HEK293 (cell line): ENCODE data around the gene ZIC4.

ENCODE experiments used
- BCL11A ChIP-seq: fragments of 450-650 bp; formaldehyde crosslinking; IDR thresholded peaks from 2 replicates; pipeline ENCODE4 v1.5.1; 2016; ENCODE audit warnings: low read depth, missing biosample characterization, missing genetic modification characterization
- KLF7 ChIP-seq: fragments of 450-650 bp; formaldehyde crosslinking; IDR thresholded peaks from 2 replicates; pipeline ENCODE4 v1.5.1; 2016; ENCODE audit warnings: missing biosample characterization, missing genetic modification characterization, borderline replicate concordance
- MEIS1 ChIP-seq: sonication (generic); formaldehyde crosslinking; IDR thresholded peaks from 2 replicates; pipeline ENCODE4 v1.8.1; 2022; ENCODE audit warnings: missing genetic modification reagents, mild to moderate bottlenecking, borderline replicate concordance
- OVOL3 ChIP-seq: fragments of 450-650 bp; formaldehyde crosslinking; IDR thresholded peaks from 2 replicates; pipeline ENCODE4 v1.5.1; 2016; ENCODE audit warnings: missing biosample characterization, missing genetic modification characterization
- TCF7L2 ChIP-seq: IDR thresholded peaks from 2 replicates; pipeline ENCODE4 v1.6.1; 2011; ENCODE audit warnings: low read depth, mild to moderate bottlenecking, inconsistent platforms, low read length, moderate library complexity, borderline replicate concordance
- TRIM28 ChIP-seq: IDR thresholded peaks from 2 replicates; pipeline ENCODE4 v1.6.1; 2011; ENCODE audit warnings: low read length, control low read depth, borderline replicate concordance
- ZNF473 ChIP-seq: fragments of 450-650 bp; formaldehyde crosslinking; IDR thresholded peaks from 2 replicates; pipeline ENCODE4 v1.5.1; 2017; ENCODE audit warnings: missing biosample characterization, missing genetic modification characterization
- ZNF558 ChIP-seq: fragments of 450-650 bp; formaldehyde crosslinking; IDR thresholded peaks from 2 replicates; pipeline ENCODE4 v1.5.1; 2016; ENCODE audit warnings: missing biosample characterization, missing genetic modification characterization
- ZSCAN16 ChIP-seq: fragments of 450-650 bp; formaldehyde crosslinking; IDR thresholded peaks from 2 replicates; pipeline ENCODE4 v1.5.1; 2016; ENCODE audit warnings: missing biosample characterization, missing genetic modification characterization
- ZXDB ChIP-seq: fragments of 450-650 bp; formaldehyde crosslinking; IDR thresholded peaks from 2 replicates; pipeline ENCODE4 v1.5.1; 2016; ENCODE audit warnings: missing biosample characterization, missing genetic modification characterization
- TF ChIP-seq, protein P1 (sequence below): fragments of 450-650 bp; formaldehyde crosslinking; IDR thresholded peaks from 2 replicates; pipeline ENCODE4 v1.5.1; 2016; ENCODE audit warnings: missing biosample characterization, missing genetic modification characterization
- TF ChIP-seq, protein P2 (sequence below): fragments of 450-650 bp; formaldehyde crosslinking; IDR thresholded peaks from 2 replicates; pipeline ENCODE4 v1.5.1; 2016; ENCODE audit warnings: missing biosample characterization, missing genetic modification characterization
- TF ChIP-seq, protein P3 (sequence below): sonication (generic); formaldehyde crosslinking; IDR thresholded peaks from 2 replicates; pipeline ENCODE4 v1.8.1; 2022; ENCODE audit warnings: mild to moderate bottlenecking, moderate library complexity, missing genetic modification reagents

DNA sequence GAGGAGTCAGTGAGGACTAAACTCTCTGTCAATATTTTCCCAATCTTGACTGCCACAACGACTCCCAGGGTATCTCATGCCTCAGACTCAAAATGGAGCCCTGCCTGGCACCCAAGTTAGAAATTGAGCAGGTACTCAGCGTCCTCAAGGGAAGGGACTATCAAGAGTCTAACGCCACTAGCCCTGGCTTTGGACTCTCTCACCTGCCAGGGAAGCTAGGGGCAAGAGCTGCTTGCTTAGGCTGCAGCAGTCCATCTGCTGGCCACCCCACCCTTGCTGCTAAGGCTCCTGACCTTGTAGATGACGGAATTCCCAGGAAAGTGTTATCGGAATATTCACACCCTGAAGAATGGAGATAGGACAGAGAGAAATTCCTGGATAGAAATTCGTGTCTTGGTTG is 33.0 kb downstream of the ZIC4 start:
- TF ChIP-seq MEIS1, result no peak
- TF ChIP-seq ZXDB (tag by site-specific recombination), result no peak
- TF ChIP-seq, protein P1, sequence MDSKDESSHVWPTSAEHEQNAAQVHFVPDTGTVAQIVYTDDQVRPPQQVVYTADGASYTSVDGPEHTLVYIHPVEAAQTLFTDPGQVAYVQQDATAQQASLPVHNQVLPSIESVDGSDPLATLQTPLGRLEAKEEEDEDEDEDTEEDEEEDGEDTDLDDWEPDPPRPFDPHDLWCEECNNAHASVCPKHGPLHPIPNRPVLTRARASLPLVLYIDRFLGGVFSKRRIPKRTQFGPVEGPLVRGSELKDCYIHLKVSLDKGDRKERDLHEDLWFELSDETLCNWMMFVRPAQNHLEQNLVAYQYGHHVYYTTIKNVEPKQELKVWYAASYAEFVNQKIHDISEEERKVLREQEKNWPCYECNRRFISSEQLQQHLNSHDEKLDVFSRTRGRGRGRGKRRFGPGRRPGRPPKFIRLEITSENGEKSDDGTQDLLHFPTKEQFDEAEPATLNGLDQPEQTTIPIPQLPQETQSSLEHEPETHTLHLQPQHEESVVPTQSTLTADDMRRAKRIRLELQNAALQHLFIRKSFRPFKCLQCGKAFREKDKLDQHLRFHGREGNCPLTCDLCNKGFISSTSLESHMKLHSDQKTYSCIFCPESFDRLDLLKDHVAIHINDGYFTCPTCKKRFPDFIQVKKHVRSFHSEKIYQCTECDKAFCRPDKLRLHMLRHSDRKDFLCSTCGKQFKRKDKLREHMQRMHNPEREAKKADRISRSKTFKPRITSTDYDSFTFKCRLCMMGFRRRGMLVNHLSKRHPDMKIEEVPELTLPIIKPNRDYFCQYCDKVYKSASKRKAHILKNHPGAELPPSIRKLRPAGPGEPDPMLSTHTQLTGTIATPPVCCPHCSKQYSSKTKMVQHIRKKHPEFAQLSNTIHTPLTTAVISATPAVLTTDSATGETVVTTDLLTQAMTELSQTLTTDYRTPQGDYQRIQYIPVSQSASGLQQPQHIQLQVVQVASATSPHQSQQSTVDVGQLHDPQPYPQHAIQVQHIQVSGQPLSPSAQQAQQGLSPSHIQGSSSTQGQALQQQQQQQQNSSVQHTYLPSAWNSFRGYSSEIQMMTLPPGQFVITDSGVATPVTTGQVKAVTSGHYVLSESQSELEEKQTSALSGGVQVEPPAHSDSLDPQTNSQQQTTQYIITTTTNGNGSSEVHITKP, result no peak
- TF ChIP-seq, protein P2, sequence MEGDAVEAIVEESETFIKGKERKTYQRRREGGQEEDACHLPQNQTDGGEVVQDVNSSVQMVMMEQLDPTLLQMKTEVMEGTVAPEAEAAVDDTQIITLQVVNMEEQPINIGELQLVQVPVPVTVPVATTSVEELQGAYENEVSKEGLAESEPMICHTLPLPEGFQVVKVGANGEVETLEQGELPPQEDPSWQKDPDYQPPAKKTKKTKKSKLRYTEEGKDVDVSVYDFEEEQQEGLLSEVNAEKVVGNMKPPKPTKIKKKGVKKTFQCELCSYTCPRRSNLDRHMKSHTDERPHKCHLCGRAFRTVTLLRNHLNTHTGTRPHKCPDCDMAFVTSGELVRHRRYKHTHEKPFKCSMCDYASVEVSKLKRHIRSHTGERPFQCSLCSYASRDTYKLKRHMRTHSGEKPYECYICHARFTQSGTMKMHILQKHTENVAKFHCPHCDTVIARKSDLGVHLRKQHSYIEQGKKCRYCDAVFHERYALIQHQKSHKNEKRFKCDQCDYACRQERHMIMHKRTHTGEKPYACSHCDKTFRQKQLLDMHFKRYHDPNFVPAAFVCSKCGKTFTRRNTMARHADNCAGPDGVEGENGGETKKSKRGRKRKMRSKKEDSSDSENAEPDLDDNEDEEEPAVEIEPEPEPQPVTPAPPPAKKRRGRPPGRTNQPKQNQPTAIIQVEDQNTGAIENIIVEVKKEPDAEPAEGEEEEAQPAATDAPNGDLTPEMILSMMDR (tag by site-specific recombination), result no peak
- no peak for TF ChIP-seq ZNF473
- TF ChIP-seq TCF7L2, result no peak
- TF ChIP-seq, protein P3, sequence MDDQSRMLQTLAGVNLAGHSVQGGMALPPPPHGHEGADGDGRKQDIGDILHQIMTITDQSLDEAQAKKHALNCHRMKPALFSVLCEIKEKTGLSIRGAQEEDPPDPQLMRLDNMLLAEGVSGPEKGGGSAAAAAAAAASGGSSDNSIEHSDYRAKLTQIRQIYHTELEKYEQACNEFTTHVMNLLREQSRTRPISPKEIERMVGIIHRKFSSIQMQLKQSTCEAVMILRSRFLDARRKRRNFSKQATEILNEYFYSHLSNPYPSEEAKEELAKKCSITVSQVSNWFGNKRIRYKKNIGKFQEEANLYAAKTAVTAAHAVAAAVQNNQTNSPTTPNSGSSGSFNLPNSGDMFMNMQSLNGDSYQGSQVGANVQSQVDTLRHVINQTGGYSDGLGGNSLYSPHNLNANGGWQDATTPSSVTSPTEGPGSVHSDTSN, result no peak
- no peak for TF ChIP-seq KLF7 (tag by site-specific recombination)
- no peak for TF ChIP-seq OVOL3 (tag by site-specific recombination)
- no peak for TF ChIP-seq BCL11A (tag by site-specific recombination)
- no peak for TF ChIP-seq TRIM28
- no peak for TF ChIP-seq ZSCAN16 (tag by site-specific recombination)
- TF ChIP-seq ZNF558 (tag by site-specific recombination), result no peak
